ENCODE measurements around the gene HSP90AB1.

Gene HSP90AB1

GRCh38 chr6:44214307-44214706, 32.6 kb upstream of the HSP90AB1 start:
- Histone ChIP-seq H3K27ac (ENCODE audit: low read depth, low read length) (no peak overlapping the region), H3K27me3 (ENCODE audit: insufficient read depth, low read length) (no peaks in the 10 kb centered on the region), H3K4me1 (ENCODE audit: control insufficient read depth, insufficient read depth, low read length, unreplicated experiment) (peaks cover 19% of the 10 kb centered on the region), H3K79me2 (ENCODE audit: control insufficient read depth, insufficient read depth, low read length, unreplicated experiment) (no peaks in the 10 kb centered on the region), H3K4me3 (ENCODE audit: low read depth, low read length) (no peak overlapping the region), H2AFZ (ENCODE audit: low read length, unreplicated experiment) (no peak overlapping the region), H3K36me3 (ENCODE audit: insufficient read depth, low read length) (no peaks in the 10 kb centered on the region)

DNA sequence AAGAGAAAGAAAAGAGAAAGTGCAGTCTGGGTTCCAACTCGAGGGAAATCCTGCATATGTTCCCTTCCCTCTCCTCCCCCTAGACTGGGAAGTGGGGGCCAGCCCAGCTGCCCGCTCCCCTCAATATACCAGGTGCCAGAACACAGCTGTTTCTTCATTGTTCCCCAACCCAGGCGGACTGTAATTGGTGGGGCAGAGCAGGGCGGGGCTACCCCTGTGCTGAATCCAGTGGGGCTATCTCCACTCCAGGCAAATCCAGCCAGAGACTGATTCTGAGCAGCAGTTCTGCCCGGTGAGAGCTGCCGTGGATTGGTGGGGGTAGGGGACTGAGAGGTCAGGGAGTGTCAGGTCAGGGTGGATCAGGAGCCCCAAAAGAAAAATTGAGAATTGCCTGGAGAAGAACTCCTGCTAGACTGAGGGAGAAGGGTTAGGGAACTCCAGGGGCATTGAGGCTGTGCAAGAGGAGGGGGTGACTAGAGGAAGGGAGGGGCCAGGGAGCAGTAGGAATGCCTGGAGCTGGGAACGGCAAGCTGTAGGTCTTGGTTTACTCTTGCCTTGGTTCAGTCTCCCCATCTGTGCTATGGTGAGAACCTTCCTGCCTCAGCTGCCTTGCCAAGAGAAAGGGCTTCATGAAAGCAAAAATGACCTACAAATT, 30.1 kb upstream of the HSP90AB1 start, which contains the start of gene MYMX:
MYMX (plus strand) TSS at position 250 of the 655 bp plus-strand sequence. CDS start 546 bp downstream, outside the sequence.
- Histone ChIP-seq H3K4me3 (ENCODE audit: low read depth, low read length) (no peak within 1 kb of the TSS), H2AFZ (ENCODE audit: low read length, unreplicated experiment) (no peak within 1 kb of the TSS), H3K27me3 (ENCODE audit: insufficient read depth, low read length) (no peaks in the 10 kb centered on the region), H3K36me3 (ENCODE audit: insufficient read depth, low read length) (no peaks in the 10 kb centered on the region), H3K79me2 (ENCODE audit: control insufficient read depth, insufficient read depth, low read length, unreplicated experiment) (no peaks in the 10 kb centered on the region), H3K27ac (ENCODE audit: low read depth, low read length) (no peak within 1 kb of the TSS), H3K4me1 (ENCODE audit: control insufficient read depth, insufficient read depth, low read length, unreplicated experiment) (peaks cover 28% of the 10 kb centered on the region)

DNA sequence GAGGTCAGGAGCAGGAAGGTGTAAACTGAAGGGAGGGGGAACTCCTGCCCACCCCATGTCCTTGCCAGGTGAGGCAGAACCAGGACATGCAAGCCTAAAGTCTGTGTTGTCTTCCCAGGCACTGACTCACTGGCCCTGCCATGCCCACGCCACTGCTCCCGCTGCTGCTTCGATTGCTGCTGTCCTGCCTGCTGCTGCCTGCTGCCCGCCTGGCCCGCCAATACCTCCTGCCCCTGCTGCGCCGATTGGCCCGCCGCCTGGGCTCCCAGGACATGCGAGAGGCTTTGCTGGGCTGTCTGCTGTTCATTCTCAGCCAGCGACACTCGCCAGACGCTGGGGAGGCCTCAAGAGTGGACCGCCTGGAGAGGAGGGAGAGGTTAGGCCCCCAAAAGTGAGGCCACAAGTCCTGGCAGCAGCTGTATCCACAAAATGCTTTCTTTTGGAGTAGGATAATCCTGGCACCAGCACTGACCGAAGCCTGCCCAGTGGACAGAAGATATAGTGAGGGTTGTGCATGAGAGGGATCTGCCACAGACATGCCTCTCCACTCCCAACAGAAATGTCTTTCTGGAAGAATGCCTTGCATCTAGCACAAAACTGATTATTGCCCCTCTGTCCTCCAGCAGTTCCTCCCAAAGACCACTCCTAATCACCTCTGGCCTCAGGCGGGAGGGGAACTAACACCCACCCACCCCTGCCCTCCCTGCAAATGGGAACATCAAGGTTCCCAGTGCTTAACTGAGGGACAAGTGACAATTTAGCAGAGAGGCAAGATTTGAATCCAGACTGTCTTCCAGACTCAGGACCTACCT, 29.4 kb upstream of the HSP90AB1 start:
- H3K79me2 ChIP-seq (ENCODE audit: control insufficient read depth, insufficient read depth, low read length, unreplicated experiment), result no peaks in the 10 kb centered on the region
- H3K4me3 ChIP-seq (ENCODE audit: low read depth, low read length), result no peak overlapping the region
- no peaks in the 10 kb centered on the region for H3K36me3 ChIP-seq (ENCODE audit: insufficient read depth, low read length)
- no peak overlapping the region for H3K27ac ChIP-seq (ENCODE audit: low read depth, low read length)
- peaks cover 34% of the 10 kb centered on the region for H3K4me1 ChIP-seq (ENCODE audit: control insufficient read depth, insufficient read depth, low read length, unreplicated experiment)
- H2AFZ ChIP-seq (ENCODE audit: low read length, unreplicated experiment), result no peak overlapping the region
- no peaks in the 10 kb centered on the region for H3K27me3 ChIP-seq (ENCODE audit: insufficient read depth, low read length)

- H3K4me1 ChIP-seq (ENCODE audit: control insufficient read depth, insufficient read depth, low read length, unreplicated experiment), result peaks cover 39% of the 10 kb centered on the region
- no peaks in the 10 kb centered on the region for H3K27me3 ChIP-seq (ENCODE audit: insufficient read depth, low read length)
- H3K36me3 ChIP-seq (ENCODE audit: insufficient read depth, low read length), result no peaks in the 10 kb centered on the region
- peak overlapping the region; percentile 82 for H3K4me3 ChIP-seq (ENCODE audit: low read depth, low read length)
- no peaks in the 10 kb centered on the region for H3K79me2 ChIP-seq (ENCODE audit: control insufficient read depth, insufficient read depth, low read length, unreplicated experiment)
- H3K27ac ChIP-seq (ENCODE audit: low read depth, low read length), result peak overlapping the region; percentile 16; the same call in 1 of the 2 replicates
- peak overlapping the region; percentile 14 for H2AFZ ChIP-seq (ENCODE audit: low read length, unreplicated experiment)
Observed at GRCh38 chr6:44219053-44219814, 27.7 kb upstream of the HSP90AB1 start.

- Histone ChIP-seq H2AFZ (ENCODE audit: low read length, unreplicated experiment) (no peak overlapping the region), H3K79me2 (ENCODE audit: control insufficient read depth, insufficient read depth, low read length, unreplicated experiment) (peaks cover 8% of the 10 kb centered on the region), H3K4me3 (ENCODE audit: low read depth, low read length) (peak overlapping the region; percentile 82), H3K4me1 (ENCODE audit: control insufficient read depth, insufficient read depth, low read length, unreplicated experiment) (peaks cover 44% of the 10 kb centered on the region), H3K27me3 (ENCODE audit: insufficient read depth, low read length) (no peaks in the 10 kb centered on the region), H3K27ac (ENCODE audit: low read depth, low read length) (no peak overlapping the region), H3K36me3 (ENCODE audit: insufficient read depth, low read length) (no peaks in the 10 kb centered on the region)
Observed at GRCh38 chr6:44219815-44220784, 26.8 kb upstream of the HSP90AB1 start.

GRCh38 chr6:44220913-44221290, 26.0 kb upstream of the HSP90AB1 start:
- no peaks in the 10 kb centered on the region for H3K36me3 ChIP-seq (ENCODE audit: insufficient read depth, low read length)

DNA sequence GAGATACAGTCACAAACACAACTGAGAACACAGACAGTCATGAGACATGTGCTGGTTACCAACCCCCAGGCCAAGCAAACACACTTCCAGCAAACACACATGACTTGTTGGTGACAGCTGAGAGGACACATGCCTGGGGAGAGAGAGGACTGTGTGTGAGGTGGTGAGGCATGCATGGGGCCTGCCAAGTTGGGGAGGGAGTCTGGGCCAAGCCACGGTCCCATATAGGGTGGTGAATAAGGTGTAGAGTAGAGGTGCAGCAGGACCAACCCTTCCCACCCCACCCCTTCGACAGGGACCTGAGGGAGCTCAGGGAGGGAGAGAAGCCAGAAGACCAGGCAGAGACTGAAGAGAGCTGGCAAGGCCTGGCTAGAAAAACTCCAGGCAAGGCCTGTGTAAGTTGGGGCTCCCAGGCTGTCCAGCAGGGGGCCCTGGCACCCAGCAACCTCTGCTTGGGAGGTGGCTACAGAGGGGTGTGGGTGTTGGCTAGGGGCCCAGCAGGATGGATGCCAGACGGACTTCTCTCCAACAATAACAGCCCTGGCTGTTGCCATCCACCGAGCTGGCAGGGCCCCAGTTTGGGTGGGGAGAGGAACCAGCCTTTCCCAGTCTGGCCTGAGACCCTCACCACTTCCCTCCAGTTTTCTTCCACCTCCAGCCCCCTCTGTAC, 25.5 kb upstream of the HSP90AB1 start:
- Histone ChIP-seq H3K4me1 (ENCODE audit: control insufficient read depth, insufficient read depth, low read length, unreplicated experiment) (peaks cover 44% of the 10 kb centered on the region), H3K27me3 (ENCODE audit: insufficient read depth, low read length) (no peaks in the 10 kb centered on the region), H3K36me3 (ENCODE audit: insufficient read depth, low read length) (no peaks in the 10 kb centered on the region), H3K27ac (ENCODE audit: low read depth, low read length) (peak overlapping the region; percentile 60), H3K79me2 (ENCODE audit: control insufficient read depth, insufficient read depth, low read length, unreplicated experiment) (peaks cover 20% of the 10 kb centered on the region), H3K4me3 (ENCODE audit: low read depth, low read length) (peak overlapping the region; percentile 60), H2AFZ (ENCODE audit: low read length, unreplicated experiment) (no peak overlapping the region)

More at GRCh38 chr6:44220913-44221290, 26.0 kb upstream of the HSP90AB1 start:
- Histone ChIP-seq H3K27me3 (ENCODE audit: insufficient read depth, low read length) (no peaks in the 10 kb centered on the region), H2AFZ (ENCODE audit: low read length, unreplicated experiment) (no peak overlapping the region), H3K4me1 (ENCODE audit: control insufficient read depth, insufficient read depth, low read length, unreplicated experiment) (peaks cover 44% of the 10 kb centered on the region), H3K79me2 (ENCODE audit: control insufficient read depth, insufficient read depth, low read length, unreplicated experiment) (peaks cover 14% of the 10 kb centered on the region), H3K4me3 (ENCODE audit: low read depth, low read length) (no peak overlapping the region), H3K27ac (ENCODE audit: low read depth, low read length) (peak overlapping the region; percentile 60)

DNA sequence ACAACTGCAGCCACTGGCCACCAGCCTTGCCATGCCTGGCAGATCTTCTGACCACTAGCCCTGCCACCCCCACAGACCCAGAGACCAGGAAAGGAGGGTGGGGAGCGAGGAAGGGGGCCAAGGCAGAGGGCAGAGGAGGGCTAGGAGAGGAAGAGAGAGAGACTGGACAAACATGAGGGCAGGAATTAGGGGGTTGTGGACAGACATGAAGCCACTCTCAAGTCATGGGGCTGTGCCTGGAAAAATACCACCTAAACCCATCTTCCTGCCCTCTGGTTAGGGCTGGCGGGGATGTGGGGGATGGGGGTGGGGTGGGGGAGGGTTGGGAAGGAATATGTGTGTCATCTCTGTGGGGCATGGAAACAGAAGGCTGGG, 25.0 kb upstream of the HSP90AB1 start:
- Histone ChIP-seq H3K27me3 (ENCODE audit: insufficient read depth, low read length) (no peaks in the 10 kb centered on the region), H3K79me2 (ENCODE audit: control insufficient read depth, insufficient read depth, low read length, unreplicated experiment) (peaks cover 22% of the 10 kb centered on the region), H2AFZ (ENCODE audit: low read length, unreplicated experiment) (no peak overlapping the region), H3K4me1 (ENCODE audit: control insufficient read depth, insufficient read depth, low read length, unreplicated experiment) (peaks cover 42% of the 10 kb centered on the region), H3K36me3 (ENCODE audit: insufficient read depth, low read length) (no peaks in the 10 kb centered on the region), H3K4me3 (ENCODE audit: low read depth, low read length) (peak overlapping the region; percentile 60), H3K27ac (ENCODE audit: low read depth, low read length) (peak overlapping the region; percentile 59; the same call in 1 of the 2 replicates)

GRCh38 chr6:44222486-44223318, 24.2 kb upstream of the HSP90AB1 start:
- Histone ChIP-seq H3K79me2 (ENCODE audit: control insufficient read depth, insufficient read depth, low read length, unreplicated experiment) (peaks cover 22% of the 10 kb centered on the region), H3K4me3 (ENCODE audit: low read depth, low read length) (peak overlapping the region; percentile 76), H3K27me3 (ENCODE audit: insufficient read depth, low read length) (no peaks in the 10 kb centered on the region), H2AFZ (ENCODE audit: low read length, unreplicated experiment) (peak overlapping the region; percentile 48), H3K36me3 (ENCODE audit: insufficient read depth, low read length) (no peaks in the 10 kb centered on the region), H3K27ac (ENCODE audit: low read depth, low read length) (no peak overlapping the region), H3K4me1 (ENCODE audit: control insufficient read depth, insufficient read depth, low read length, unreplicated experiment) (peaks cover 34% of the 10 kb centered on the region)
